GM18868 (cell line): ENCODE measurements around the gene RERE.
"Not testable (repeated sequence)": the region's sequence is repeated elsewhere in the genome, so short reads cannot be mapped to it uniquely, and the experiment has no call there.

Experiments
- ATAC-seq: cut with Tn5 transposase; IDR thresholded peaks from one replicate; pipeline ENCODE4 v1.9.1; 2021; ENCODE audit warnings: mild to moderate bottlenecking, moderate library complexity; ENCODE audit not compliant: unreplicated experiment

Gene RERE

GRCh38 chr1:8525216-8525557 is 292.3 kb downstream of the RERE start:
- peak; percentile 23 for ATAC-seq

GRCh38 chr1:8524627-8525157 is 292.7 kb downstream of the RERE start:
- no peak for ATAC-seq

DNA sequence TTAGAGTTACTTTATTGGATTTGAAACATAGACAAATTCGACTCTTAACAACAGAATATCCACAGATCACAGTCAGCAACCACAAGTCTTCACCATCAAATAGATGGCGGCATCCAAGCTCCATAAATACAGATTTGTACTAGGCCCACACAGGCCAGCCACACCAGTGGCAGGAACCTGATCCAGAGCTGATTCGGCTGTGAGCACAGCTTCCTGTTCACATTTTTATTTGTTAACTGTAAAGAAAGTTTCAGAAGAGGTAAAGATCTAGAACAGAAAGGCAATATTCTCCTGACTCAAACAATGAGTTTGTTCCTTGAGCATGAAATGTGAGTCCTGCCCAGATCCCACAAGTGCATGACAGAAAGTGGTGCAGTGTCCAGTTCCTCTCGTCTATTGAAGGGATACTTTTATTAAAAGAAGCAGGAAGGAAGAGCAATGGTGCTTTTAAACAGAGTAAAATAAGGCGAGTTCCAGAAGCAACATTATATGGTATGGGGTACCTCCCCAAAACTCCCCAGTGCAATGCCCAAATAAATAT is 293.7 kb downstream of the RERE start:
- ATAC-seq: no peak

DNA sequence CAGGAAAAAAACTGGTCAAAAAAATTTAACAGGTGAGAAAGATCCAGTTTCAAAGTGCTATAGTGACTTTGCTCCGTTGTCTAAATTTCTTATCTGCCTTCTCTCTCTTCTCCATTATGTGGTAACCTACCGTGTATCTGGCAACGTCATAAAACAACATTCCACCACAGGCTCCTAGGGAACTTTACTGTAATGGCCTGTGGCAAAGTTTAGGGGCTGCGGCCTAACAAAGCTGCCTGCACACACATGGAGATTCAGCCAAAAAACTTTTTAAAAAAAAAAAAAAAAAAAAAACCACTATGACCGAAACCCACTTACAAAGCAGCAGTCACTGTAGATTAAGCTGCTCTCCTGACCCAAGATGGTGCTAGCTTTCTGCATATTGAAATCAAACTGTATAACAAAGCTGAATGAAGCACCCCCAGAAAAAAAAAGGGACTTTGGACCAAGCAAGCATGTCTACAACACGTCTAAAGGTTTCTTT is 296.9 kb downstream of the RERE start:
- ATAC-seq: no peak

- ATAC-seq: no peak
Measured at GRCh38 chr1:8519167-8519566, 298.3 kb downstream of the RERE start.

GRCh38 chr1:8518490-8518801 is 299.0 kb downstream of the RERE start:
- no peak for ATAC-seq

DNA sequence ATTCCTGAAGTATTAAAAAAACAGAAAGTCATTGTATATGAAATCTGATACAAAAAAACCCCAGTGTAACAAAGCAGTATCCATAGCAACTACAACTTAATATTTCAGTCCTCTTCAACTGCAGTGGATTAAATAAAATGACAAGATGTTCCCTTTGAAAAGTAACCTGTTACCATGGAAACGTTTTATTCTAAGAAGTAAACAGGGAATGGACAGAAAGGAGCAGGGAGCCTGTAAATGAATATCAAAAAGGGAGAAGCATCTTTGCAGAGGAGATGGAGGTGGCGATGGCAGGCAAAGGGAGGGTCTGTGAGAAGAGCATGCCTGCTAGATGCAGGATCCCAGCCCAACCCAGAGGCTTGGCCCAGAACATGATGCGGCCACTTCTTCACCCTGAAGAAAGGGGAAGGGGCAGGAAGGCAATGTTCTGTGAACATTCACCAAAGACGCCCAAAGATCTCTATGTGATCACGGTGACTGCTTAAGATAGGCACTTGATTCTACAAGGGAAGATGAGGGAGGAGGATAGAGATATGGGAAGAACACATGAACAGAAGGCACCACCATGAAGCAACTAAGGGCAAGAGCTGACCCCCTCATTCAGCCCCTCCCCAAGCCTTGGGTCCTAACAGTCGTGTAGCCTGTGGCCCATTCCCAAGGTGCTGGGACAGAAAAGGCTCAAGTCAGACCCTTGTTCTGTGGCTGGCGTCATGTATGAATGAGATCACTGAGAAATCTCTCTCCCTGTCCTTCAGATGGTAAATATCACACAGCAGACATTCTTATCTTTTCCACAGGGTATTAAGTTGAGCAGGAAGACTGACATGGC is 299.6 kb downstream of the RERE start:
- ATAC-seq: no peak

- ATAC-seq: no peak
Measured at GRCh38 chr1:8516793-8517556, 300.5 kb downstream of the RERE start.

DNA sequence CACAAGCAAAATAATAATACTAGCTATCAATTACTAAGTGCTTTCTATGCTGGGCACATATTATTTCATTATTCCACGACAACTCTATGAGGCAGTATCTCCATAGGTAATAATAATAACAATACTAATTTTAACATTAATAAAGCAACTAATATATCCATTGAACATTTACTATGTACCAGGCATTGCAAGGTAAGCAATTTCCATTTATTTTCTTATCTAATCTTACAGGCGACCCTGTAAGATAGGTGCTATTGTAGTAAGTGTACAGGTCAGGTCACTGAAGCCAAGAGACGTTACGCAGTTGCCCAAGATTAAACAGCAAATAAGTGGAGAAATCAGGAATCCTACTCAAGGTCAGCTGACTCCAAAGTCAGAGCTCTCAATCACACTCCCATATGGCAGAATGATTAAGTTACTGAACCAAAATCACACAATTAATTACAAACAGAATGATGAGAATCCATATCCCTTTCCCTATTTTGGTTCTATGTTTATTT is 301.1 kb downstream of the RERE start:
- ATAC-seq: no peak

DNA sequence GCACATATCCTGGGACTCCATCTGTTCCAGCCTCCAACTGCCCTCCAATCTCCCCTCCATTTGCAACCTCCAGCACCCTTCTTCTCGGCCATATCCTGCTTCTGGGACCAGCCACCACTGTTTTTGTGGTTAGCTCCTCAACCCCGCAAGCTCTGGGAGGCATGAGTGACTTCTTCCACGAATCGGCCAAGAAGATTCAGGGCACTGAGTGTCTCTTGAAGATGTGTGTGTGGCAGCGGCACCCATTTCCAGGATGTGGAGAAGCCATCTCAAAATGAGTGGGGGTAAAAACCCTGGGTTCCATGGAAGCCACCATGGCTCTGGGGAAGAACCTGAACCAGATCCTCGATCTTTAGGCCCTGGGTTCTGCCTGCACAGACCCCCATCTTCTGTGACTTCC is 304.9 kb downstream of the RERE start:
- no peak for ATAC-seq

GRCh38 chr1:8510041-8510823 is 307.2 kb downstream of the RERE start:
- ATAC-seq: no peak

GRCh38 chr1:8509579-8509978 is 307.9 kb downstream of the RERE start:
- no peak for ATAC-seq

GRCh38 chr1:8506995-8507615 is 310.3 kb downstream of the RERE start:
- no peak for ATAC-seq

DNA sequence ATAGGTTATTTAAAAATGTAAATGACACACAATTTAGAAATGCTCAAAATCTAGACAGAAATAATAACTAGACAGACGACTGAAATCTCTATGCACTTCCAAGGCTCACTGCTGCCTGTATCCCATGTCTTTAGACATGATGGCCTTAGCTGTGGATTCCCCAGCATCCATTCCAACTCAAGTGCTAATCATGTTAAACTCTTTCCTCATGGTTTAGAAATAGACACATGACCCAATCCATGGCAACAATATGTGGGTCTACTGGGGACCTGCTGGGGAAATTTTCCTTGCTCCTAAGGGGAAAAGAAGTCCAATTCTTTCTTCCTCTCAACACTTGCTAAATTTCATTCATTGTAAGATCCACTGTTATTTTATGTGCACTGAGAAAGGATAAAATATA is 311.0 kb downstream of the RERE start:
- ATAC-seq: no peak

GRCh38 chr1:8503842-8504241 is 313.6 kb downstream of the RERE start:
- ATAC-seq: no peak

GRCh38 chr1:8502949-8503348 is 314.5 kb downstream of the RERE start:
- ATAC-seq: not testable (repeated sequence)

DNA sequence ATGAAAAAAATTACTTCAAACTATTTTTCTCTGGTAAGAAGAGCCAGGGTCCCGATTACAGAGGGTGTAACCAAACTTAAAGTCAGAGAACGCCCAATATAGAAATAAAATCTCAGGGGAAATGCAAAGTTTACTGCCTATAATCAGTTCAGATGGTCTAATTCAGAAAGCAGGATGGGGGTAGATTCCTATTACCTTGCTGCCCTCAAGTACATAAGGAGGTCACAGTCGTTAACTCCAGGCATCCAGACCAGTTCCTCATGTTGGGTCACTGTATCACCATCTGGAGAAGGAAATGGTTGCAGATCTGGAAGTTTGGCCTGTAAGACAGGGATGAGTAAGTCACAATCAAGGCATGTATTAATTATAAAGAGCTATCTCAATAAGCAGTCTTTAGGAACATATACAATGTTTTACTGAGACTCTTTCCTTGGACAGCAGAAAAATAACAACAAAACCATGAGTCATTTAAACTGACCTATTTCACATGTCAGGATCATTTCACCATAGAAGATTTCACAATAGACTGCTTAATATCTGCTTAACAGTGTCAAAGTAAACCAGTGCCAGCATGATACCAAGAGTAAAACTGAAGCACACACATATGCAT is 320.1 kb downstream of the RERE start:
- ATAC-seq: no peak

DNA sequence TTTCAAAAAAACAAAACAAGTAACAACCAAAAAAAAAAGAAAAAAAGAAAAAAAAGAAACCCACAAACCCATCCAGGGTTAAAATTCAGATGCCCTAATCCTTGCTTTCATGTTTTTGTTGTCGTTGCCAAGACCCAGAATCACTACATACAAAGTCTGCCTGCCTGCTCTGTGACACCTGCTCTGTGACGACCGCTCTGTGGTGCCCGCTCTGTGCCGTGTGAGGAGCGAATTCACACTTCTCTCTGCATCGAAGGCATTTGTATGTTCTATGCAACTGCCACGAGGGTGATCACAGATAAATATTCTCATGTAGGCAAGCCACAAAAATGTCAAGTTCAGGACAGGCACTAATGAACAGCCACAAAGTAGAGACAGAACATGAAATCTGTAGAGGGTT is 321.0 kb downstream of the RERE start:
- ATAC-seq: peak; percentile 48

- ATAC-seq: peak; percentile 26
Measured at GRCh38 chr1:8495928-8496401, 321.5 kb downstream of the RERE start.

- no peak for ATAC-seq
Measured at GRCh38 chr1:8494681-8495080, 322.8 kb downstream of the RERE start.
